Lung (tissue), 12 donors: ENCODE results near the gene TLR7. TPM values are rescaled to one million over a fixed set of nuclear protein-coding genes. Genes with fewer than 3 reads are reported as not detected.

Experiments
- ATAC-seq: fragments of 200-7000 bp; cut with Tn5 transposase; one replicate; pipeline ENCODE4 v1.9.1; 2020; ENCODE audit warnings: moderate number of reproducible peaks; ENCODE audit not compliant: insufficient read depth, low FRiP score
- DNase-seq, 3 donors: peaks; one replicate each; pipeline ENCODE4 v3.0.0-alpha.2; 2013 to 2017
- H3K27ac ChIP-seq, 2 donors: one replicate each; pipeline ENCODE4 v1.5.1; 2013; ENCODE audit warnings: mild to moderate bottlenecking in 2 of 2, moderate library complexity in 2 of 2, control low read depth in 1 of 2, inconsistent platforms in 1 of 2, low read depth in 1 of 2, low read length in 1 of 2
- H3K27me3 ChIP-seq, 3 donors: one replicate each; pipeline ENCODE4 v1.5.1; 2013; ENCODE audit warnings: low read length in 2 of 3; ENCODE audit not compliant: control insufficient read depth in 3 of 3, insufficient read depth in 3 of 3
- H3K36me3 ChIP-seq, 4 donors: one replicate each; pipeline ENCODE4 v1.5.1; 2013; ENCODE audit warnings: low read length in 4 of 4, mild to moderate bottlenecking in 1 of 4, moderate library complexity in 1 of 4; ENCODE audit not compliant: control insufficient read depth in 4 of 4, insufficient read depth in 4 of 4
- H3K4me1 ChIP-seq, 5 donors: one replicate each; pipeline ENCODE4 v1.5.1; 2013; ENCODE audit warnings: low read length in 5 of 5, mild to moderate bottlenecking in 2 of 5, moderate library complexity in 1 of 5; ENCODE audit not compliant: control insufficient read depth in 5 of 5, insufficient read depth in 5 of 5
- H3K4me3 ChIP-seq: one replicate; pipeline ENCODE4 v1.5.1; 2013; ENCODE audit warnings: mild to moderate bottlenecking, control low read depth, moderate library complexity
- H3K9ac ChIP-seq, 2 donors: one replicate each; pipeline ENCODE4 v1.5.1; 2013; ENCODE audit warnings: low read length in 2 of 2, control low read depth in 1 of 2; ENCODE audit not compliant: insufficient read depth in 1 of 2
- H3K9me3 ChIP-seq, 4 donors: one replicate each; pipeline ENCODE4 v1.5.1; 2013; ENCODE audit warnings: low read length in 3 of 4, mild to moderate bottlenecking in 1 of 4, moderate library complexity in 1 of 4; ENCODE audit not compliant: control insufficient read depth in 4 of 4, insufficient read depth in 3 of 4
- WGBS, 2 donors: extraction: QIAGEN DNeasy Blood & Tissue Kit; methylation state at CpG; one replicate each; pipeline ENCODE4 v1.1.7; 2013; 5-methylcytosine and 5-hydroxymethylcytosine counted together
- polyA plus RNA-seq, 2 donors: library from polyadenylated mRNA; stranded (reverse); fragments of 200-250 nt; gene quantifications; one replicate each; pipeline ENCODE4 v1.2.1, GENCODE V29; 2013
- total RNA-seq, 2 donors: library from RNA; depleted of rRNA in 1 of 2; stranded (reverse); fragments of >200 nt in 1 of 2; gene quantifications; one replicate each; pipeline ENCODE4 v1.2.1, GENCODE V29; 2014 to 2021
- TF ChIP-seq, protein P1 (sequence below): IDR thresholded peaks from 2 replicates; pipeline ENCODE4 v1.5.1; 2012; ENCODE audit warnings: mild to moderate bottlenecking; ENCODE audit errors: control extremely low read depth, extremely low read depth
- donor health status: control.
- donor health status: control.
- donor health status: Bipolar disorder and iron deficiency.
- donor health status: healthy.
- donor health status: DM: yes; HTN: yes; CAD: no.

Gene TLR7
- total and polyA plus RNA-seq, 4 donors: 0.26 to 3.5 (median 0.80) TPM

DNA sequence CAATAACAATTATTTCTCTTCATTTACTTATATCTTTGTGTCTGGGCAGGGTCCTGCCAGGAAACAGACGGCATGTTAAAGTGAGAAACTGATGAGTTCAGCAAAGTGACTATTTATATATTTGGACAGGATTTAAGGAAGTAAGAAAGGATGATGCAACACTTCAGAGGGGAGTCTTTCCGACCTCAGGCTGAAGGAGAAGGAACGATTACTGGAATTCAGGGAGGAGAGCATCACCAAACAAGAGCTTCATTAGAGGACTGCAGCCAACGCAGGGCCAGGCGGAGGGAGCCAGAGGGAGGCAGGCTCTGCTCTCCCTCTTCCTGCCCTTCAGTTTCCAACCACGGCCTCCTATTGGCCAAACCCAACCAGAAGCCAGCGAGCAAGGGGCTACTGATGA is 1.5 kb upstream of the TLR7 start:
- DNase-seq (peak; percentile 44 to 81 (median 75)), ATAC-seq (no peak)
- Histone ChIP-seq H3K9me3 (peaks cover 0 to 7% (median 0%) of the 10 kb centered on the region in 4 donors), H3K9ac (no peak overlapping the region), H3K4me3 (no peak overlapping the region), H3K27ac (no peak overlapping the region), H3K36me3 (no peaks in the 10 kb centered on the region), H3K27me3 (peaks cover 0 to 5% (median 0%) of the 10 kb centered on the region in 3 donors), H3K4me1 (peaks cover 0 to 14% (median 1%) of the 10 kb centered on the region in 5 donors)
- WGBS, 2 donors: 35 to 52% methylated on average over 5 to 7 of the region's 7 CpGs
- TF ChIP-seq, protein P1, sequence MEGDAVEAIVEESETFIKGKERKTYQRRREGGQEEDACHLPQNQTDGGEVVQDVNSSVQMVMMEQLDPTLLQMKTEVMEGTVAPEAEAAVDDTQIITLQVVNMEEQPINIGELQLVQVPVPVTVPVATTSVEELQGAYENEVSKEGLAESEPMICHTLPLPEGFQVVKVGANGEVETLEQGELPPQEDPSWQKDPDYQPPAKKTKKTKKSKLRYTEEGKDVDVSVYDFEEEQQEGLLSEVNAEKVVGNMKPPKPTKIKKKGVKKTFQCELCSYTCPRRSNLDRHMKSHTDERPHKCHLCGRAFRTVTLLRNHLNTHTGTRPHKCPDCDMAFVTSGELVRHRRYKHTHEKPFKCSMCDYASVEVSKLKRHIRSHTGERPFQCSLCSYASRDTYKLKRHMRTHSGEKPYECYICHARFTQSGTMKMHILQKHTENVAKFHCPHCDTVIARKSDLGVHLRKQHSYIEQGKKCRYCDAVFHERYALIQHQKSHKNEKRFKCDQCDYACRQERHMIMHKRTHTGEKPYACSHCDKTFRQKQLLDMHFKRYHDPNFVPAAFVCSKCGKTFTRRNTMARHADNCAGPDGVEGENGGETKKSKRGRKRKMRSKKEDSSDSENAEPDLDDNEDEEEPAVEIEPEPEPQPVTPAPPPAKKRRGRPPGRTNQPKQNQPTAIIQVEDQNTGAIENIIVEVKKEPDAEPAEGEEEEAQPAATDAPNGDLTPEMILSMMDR: no peak

DNA sequence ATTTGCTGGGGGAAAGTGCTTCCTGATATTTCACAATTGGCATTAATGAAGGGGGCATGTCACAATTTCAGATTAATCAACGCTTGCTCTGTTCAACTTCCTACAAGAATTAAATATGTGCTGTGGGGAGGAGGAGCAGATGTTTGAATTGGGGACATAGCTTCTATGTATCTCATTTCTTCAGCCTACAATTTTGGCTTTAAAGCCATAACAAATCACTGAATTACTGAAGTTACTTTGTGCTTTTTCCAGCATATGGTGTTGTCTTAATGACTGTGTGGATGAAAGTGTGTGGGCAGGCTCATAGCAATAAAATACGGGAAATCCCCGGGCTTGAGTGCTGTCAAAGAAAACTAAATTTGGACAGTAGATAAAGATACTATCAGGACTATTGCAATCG is 813 bp downstream of the TLR7 start:
- ATAC-seq (no peak), DNase-seq (peak in 2 of 3 donors; percentile 79 to 87)
- Histone ChIP-seq H3K27me3 (peaks cover 0 to 5% (median 0%) of the 10 kb centered on the region in 3 donors), H3K4me3 (no peak overlapping the region), H3K9me3 (peaks cover 0 to 7% (median 0%) of the 10 kb centered on the region in 4 donors), H3K36me3 (no peaks in the 10 kb centered on the region), H3K9ac (no peak overlapping the region), H3K27ac (no peak overlapping the region), H3K4me1 (peaks cover 0 to 25% (median 1%) of the 10 kb centered on the region in 5 donors)
- TF ChIP-seq, protein P1: no peak
- WGBS, 2 donors: 39 to 56% methylated on average over 4 of the region's 4 CpGs

DNA sequence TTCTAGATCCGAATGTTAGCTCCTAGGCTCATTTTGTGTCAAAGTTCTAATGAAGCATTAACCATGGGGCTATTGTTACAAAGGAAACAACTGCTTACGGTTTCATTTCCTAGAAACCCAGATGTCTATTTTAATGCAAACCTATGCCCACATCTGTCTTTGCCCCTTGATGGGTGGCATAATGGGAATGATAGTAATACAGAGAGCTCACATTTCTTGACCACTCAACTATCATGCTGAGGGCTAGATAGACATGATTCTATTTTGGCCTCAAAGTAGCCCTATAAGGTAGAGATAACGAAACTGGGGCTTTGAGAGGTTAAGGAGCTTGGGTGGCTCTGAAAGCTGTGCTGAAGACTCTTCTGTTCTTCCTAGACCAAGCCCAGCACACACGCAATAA is 1.9 kb downstream of the TLR7 start:
- peaks cover 0 to 25% (median 1%) of the 10 kb centered on the region in 5 donors for H3K4me1 ChIP-seq
- DNase-seq (no peak), ATAC-seq (no peak)
- no peak overlapping the region for H3K4me3 ChIP-seq
- WGBS, 2 donors: 72 to 73% methylated on average over 4 of the region's 4 CpGs
- no peak overlapping the region for H3K9ac ChIP-seq
- peaks cover 0 to 5% (median 0%) of the 10 kb centered on the region in 3 donors for H3K27me3 ChIP-seq
- TF ChIP-seq, protein P1: no peak
- no peaks in the 10 kb centered on the region for H3K36me3 ChIP-seq
- no peak overlapping the region for H3K27ac ChIP-seq
- H3K9me3 ChIP-seq: peaks cover 0 to 7% (median 0%) of the 10 kb centered on the region in 4 donors

DNA sequence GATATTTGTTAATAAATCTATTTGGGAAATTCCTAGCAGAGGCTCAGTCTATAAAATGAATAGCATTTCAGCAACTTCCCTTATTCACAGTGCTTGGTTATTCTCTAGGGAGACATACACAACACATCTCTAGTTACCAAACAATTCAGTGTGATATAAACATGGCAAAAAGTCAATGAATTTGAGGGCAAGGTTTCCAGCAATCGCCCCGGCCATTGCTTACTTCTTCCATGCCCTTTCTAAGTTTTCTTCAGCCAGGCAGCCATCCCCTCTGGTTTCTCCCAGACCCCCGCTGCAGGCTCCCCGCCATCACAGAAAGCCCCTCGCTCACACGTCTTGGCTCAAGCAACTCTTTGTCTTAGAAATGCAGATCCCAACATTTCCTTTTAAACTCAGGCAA is 4.4 kb downstream of the TLR7 start:
- peak; percentile 52 to 87 (median 86) for DNase-seq

More for the DNA sequence above, 4.4 kb downstream of the TLR7 start:
- TF ChIP-seq, protein P1: no peak
- WGBS, 2 donors: 61 to 97% methylated on average over 6 of the region's 6 CpGs
- Histone ChIP-seq H3K9ac (no peak overlapping the region), H3K36me3 (no peaks in the 10 kb centered on the region), H3K4me3 (no peak overlapping the region), H3K4me1 (peaks cover 0 to 22% (median 0%) of the 10 kb centered on the region in 5 donors), H3K27me3 (peaks cover 0 to 2% (median 0%) of the 10 kb centered on the region in 3 donors), H3K27ac (no peak overlapping the region), H3K9me3 (no peaks in the 10 kb centered on the region)
- ATAC-seq: no peak
